UCSD-AML1 (cell line): ENCODE measurements around the gene ADAM10.

Experiments
- DNase-seq: peaks from one replicate; lab custom pipeline; 2025; ENCODE audit not compliant: unreplicated experiment; lab: John Stamatoyannopoulos, UW

Gene ADAM10

GRCh38 chr15:58541410-58542087, 208.0 kb downstream of the ADAM10 start:
- DNase-seq, result no peak

DNA sequence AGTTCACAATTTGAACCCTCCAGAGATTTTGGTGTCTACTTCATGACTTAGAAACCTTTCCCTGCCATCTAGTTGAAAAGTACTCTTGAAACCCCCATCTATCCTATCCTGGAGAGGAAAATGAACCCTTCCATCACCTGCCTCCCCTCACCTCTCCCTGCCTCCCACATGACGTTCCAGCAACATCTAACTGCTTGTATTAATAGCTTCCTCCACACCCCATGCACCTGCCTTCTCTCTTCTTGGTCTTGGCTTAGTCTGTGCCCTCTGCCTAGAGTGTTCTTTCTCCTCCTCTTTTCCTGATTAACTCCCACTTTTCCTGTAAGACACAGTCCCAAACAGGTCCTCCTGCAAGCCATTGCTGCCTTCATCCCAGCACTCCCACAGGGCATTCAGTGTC, 210.0 kb downstream of the ADAM10 start:
- DNase-seq, result no peak

DNA sequence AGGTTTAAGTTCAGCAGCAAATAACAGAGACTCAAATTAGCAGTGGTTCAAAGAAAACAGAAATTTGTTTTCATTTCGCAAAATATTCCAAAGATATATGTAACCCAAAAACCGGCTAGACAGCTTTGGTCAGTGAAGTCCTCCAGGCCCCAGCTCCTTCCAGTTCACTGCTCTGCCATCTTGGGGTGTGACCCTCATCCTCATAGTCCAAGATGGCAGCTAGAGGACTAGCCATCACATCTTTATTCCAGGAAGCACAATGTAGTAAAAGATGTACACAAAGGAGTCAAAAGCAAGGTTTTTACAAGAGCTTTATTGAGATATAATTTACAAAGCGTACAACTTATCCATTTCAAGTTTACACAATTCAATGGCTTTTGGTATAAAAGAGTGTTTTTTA, 210.6 kb downstream of the ADAM10 start:
- DNase-seq, result no peak
